Parathyroid adenoma (tissue), 2 donors: Measurements from ENCODE around the gene MMP24OS.

Source experiments
- H2AFZ ChIP-seq: fragments of 300-600 bp; sonication (generic); one replicate; pipeline ENCODE4 v1.7.0; 2017; ENCODE audit warnings: antibody characterized with exemption, mild to moderate bottlenecking
- H3K27ac ChIP-seq: fragments of 300-600 bp; sonication (generic); one replicate; pipeline ENCODE4 v1.7.0; 2017
- H3K27me3 ChIP-seq: fragments of 300-600 bp; sonication (generic); one replicate; pipeline ENCODE4 v1.7.0; 2017; ENCODE audit warnings: low read length; ENCODE audit not compliant: control insufficient read depth, insufficient read depth
- H3K36me3 ChIP-seq: fragments of 300-600 bp; sonication (generic); one replicate; pipeline ENCODE4 v1.7.0; 2017; ENCODE audit warnings: low read length; ENCODE audit not compliant: control insufficient read depth, insufficient read depth
- H3K4me1 ChIP-seq: fragments of 300-600 bp; sonication (generic); one replicate; pipeline ENCODE4 v1.7.0; 2017; ENCODE audit warnings: control low read depth
- H3K4me2 ChIP-seq: fragments of 300-600 bp; sonication (generic); one replicate; pipeline ENCODE4 v1.7.0; 2017; ENCODE audit warnings: low read length
- H3K4me3 ChIP-seq: fragments of 300-600 bp; sonication (generic); one replicate; pipeline ENCODE4 v1.7.0; 2017; ENCODE audit warnings: low read depth, low read length
- H3K79me2 ChIP-seq: fragments of 300-600 bp; sonication (generic); one replicate; pipeline ENCODE4 v1.7.0; 2017; ENCODE audit warnings: control low read depth
- H3K9ac ChIP-seq: fragments of 300-600 bp; sonication (generic); one replicate; pipeline ENCODE4 v1.7.0; 2017; ENCODE audit warnings: mild to moderate bottlenecking
- H3K9me3 ChIP-seq: fragments of 300-600 bp; sonication (generic); one replicate; pipeline ENCODE4 v1.7.0; 2017; ENCODE audit warnings: low read length; ENCODE audit not compliant: control insufficient read depth
- TF ChIP-seq, protein P1 (sequence below): fragments of 300-600 bp; sonication (generic); IDR thresholded peaks from one replicate; pipeline ENCODE4 v1.7.0; 2017; ENCODE audit warnings: antibody characterized with exemption, mild to moderate bottlenecking
- donor health status: primary hyperparathyroidism.

MMP24OS gene

DNA sequence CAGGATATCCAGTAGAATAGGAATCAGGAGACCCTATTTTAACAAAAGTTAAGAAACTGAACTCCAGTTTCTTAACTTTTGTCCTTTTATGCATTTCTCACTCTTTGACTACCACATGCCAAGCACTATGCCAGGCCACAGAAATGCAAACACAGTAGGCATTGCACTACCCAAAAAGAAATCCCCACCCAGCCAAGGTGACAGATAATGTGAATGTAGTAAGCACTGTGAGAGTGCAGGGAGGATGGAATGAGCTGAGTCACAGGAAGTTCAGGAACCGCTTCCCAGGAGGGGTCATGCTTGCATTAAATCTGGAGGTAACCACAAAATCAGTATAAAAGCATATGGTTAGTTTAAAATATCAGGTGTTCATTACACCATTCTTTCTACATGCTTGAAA lies 34.4 kb upstream of the MMP24OS start:
- no peaks in the 10 kb centered on the region for H3K4me1 ChIP-seq
- TF ChIP-seq, protein P1, sequence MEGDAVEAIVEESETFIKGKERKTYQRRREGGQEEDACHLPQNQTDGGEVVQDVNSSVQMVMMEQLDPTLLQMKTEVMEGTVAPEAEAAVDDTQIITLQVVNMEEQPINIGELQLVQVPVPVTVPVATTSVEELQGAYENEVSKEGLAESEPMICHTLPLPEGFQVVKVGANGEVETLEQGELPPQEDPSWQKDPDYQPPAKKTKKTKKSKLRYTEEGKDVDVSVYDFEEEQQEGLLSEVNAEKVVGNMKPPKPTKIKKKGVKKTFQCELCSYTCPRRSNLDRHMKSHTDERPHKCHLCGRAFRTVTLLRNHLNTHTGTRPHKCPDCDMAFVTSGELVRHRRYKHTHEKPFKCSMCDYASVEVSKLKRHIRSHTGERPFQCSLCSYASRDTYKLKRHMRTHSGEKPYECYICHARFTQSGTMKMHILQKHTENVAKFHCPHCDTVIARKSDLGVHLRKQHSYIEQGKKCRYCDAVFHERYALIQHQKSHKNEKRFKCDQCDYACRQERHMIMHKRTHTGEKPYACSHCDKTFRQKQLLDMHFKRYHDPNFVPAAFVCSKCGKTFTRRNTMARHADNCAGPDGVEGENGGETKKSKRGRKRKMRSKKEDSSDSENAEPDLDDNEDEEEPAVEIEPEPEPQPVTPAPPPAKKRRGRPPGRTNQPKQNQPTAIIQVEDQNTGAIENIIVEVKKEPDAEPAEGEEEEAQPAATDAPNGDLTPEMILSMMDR = no peak
- H3K9me3 ChIP-seq = no peaks in the 10 kb centered on the region
- H3K4me3 ChIP-seq = no peak overlapping the region
- no peak overlapping the region for H3K27ac ChIP-seq
- no peak overlapping the region for H3K4me2 ChIP-seq
- no peak overlapping the region for H3K9ac ChIP-seq
- no peaks in the 10 kb centered on the region for H3K79me2 ChIP-seq
- no peak overlapping the region for H2AFZ ChIP-seq
- no peaks in the 10 kb centered on the region for H3K36me3 ChIP-seq
- H3K27me3 ChIP-seq = no peaks in the 10 kb centered on the region

DNA sequence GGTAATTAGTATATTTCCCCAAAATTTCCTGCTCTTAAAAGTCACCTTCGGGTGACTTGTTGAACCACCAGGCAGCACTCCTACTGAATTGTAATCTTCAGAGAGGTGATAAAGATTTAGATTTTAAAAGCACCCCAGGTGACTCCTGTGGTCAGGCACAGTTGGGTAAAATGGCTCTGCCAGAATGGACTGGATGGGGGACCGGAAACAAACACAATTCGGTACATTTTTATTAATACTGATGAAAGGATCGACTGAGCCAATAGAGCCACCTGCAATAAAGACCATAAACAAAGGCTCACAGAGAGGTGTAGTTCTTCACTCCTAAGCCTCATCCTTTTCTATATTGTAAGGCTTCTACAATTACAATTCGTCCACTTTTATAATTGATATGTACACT lies 33.9 kb upstream of the MMP24OS start:
- Histone ChIP-seq H3K4me2 (no peak overlapping the region), H3K4me1 (no peaks in the 10 kb centered on the region), H3K27me3 (no peaks in the 10 kb centered on the region), H3K27ac (no peak overlapping the region), H3K79me2 (no peaks in the 10 kb centered on the region), H3K9ac (no peak overlapping the region), H2AFZ (no peak overlapping the region), H3K36me3 (no peaks in the 10 kb centered on the region), H3K4me3 (no peak overlapping the region), H3K9me3 (no peaks in the 10 kb centered on the region)
- TF ChIP-seq, protein P1 = no peak

DNA sequence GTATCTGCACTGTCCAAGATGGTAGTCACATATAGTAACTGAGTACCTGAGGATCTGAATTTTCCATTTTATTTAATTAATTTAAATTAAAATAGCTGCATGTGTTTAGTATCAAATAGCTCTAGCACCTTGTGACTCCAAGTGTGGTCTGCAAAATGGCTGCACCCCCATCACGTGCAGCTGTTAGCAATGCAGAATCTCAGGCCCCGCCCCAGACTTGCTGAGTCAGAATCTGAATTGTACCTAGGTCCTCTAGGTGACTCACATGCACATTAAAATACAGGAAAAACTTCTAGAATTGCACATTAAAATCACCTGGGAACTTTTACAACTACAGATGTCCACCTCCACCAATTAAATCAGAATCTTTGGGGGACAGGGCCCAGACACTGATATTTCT lies 33.5 kb upstream of the MMP24OS start:
- no peaks in the 10 kb centered on the region for H3K4me1 ChIP-seq
- H2AFZ ChIP-seq = no peak overlapping the region
- no peak overlapping the region for H3K4me2 ChIP-seq
- H3K36me3 ChIP-seq = no peaks in the 10 kb centered on the region
- H3K27ac ChIP-seq = no peak overlapping the region
- TF ChIP-seq, protein P1 = no peak
- no peaks in the 10 kb centered on the region for H3K27me3 ChIP-seq
- H3K9me3 ChIP-seq = no peaks in the 10 kb centered on the region
- H3K9ac ChIP-seq = no peak overlapping the region
- H3K79me2 ChIP-seq = no peaks in the 10 kb centered on the region
- no peak overlapping the region for H3K4me3 ChIP-seq

DNA sequence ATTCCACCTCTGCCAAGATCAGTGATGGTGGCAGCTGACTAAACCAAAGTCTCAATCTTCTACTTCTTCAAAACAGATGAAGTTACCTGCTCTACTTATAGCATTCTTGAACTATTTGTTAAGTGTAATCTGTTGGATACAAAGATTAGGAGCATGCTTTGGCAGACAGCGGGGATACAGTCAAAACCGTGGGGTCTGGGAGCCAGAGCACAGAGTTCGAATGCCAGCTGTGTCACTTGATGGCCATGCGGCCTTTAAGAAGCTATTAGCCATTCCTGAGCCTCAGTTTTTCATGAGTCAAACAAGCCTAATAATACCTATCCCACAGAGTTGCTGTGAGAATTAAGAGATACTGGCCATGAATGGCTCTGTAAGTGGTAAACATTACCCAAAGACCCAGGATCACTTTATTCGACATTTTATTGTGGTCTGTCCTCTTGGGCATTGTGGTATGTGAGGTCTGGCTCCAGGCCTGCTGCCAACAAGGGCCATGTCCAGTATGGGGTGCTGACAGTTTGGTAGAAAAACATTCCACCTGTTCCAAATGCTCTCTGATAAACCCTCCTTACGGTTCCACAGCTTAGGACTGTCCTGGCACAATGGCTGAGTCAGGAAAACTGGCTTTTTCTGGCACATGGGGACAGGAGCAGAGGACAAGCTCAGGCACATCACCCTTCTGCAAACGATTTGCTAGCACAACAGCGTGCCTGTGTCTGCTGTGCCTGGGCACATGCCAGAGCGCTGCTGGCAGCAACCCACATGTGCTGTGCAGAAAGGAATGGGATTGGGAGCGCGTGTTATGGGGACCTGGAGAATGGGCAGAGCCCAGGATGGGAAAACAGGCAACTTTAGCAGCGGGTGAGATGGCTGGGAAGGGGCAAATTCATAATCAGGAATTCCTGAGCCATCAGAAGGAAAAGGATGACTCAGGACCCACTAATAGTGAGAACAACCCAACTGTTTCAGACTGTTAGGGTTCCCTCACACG lies 30.0 kb upstream of the MMP24OS start:
- Histone ChIP-seq H3K4me2 (no peak overlapping the region), H3K4me1 (no peaks in the 10 kb centered on the region), H2AFZ (no peak overlapping the region), H3K9ac (no peak overlapping the region), H3K27me3 (no peaks in the 10 kb centered on the region), H3K36me3 (no peaks in the 10 kb centered on the region), H3K79me2 (no peaks in the 10 kb centered on the region), H3K27ac (no peak overlapping the region), H3K4me3 (no peak overlapping the region), H3K9me3 (no peaks in the 10 kb centered on the region)
- TF ChIP-seq, protein P1 = no peak
